HS-27A (cell line): ENCODE data around the gene CCAR1.
"Not testable (repeated sequence)": the region's sequence is repeated elsewhere in the genome, so short reads cannot be mapped to it uniquely, and the experiment has no call there.

Source experiments
- DNase-seq: peaks from one replicate; pipeline ENCODE4 v3.0.0-alpha.2; 2012; ENCODE audit warnings: low read depth, missing footprints

CCAR1 gene

GRCh38 chr10:68759223-68759863 lies 38.3 kb downstream of the CCAR1 start:
- no peak for DNase-seq

DNA sequence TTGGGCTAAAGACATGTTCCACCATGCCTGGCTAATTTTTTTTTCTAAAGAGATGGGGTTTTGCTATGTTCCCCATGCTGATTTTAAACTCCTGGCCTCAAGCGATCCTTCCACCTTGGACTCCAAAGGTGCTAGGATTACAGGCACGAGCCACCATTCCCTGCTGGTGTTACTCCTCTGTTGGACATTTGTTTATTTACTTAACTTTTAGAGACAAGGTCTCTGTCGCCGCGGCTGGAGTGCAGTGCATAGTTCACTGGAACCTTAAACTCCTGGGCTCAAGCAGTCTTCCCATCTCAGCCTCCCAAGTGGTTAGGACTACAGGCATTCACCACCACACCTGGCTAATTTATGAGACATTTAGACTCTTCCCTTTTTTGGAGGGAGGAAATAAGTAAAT lies 38.9 kb downstream of the CCAR1 start:
- DNase-seq: no peak

- not testable (repeated sequence) for DNase-seq
These were observed 46.4 kb downstream of the CCAR1 start for GRCh38 chr10:68767407-68767806.

- no peak for DNase-seq
These were observed 60.9 kb downstream of the CCAR1 start for GRCh38 chr10:68781613-68782574.

- DNase-seq: no peak
These were observed 63.4 kb downstream of the CCAR1 start for GRCh38 chr10:68784476-68784875.

GRCh38 chr10:68787813-68788212 lies 66.8 kb downstream of the CCAR1 start:
- no peak for DNase-seq

- DNase-seq: no peak
These were observed 69.4 kb downstream of the CCAR1 start for GRCh38 chr10:68790476-68790875.

- no peak for DNase-seq
These were observed 71.1 kb downstream of the CCAR1 start for GRCh38 chr10:68792115-68792514.

- DNase-seq: no peak
These were observed 75.0 kb downstream of the CCAR1 start for GRCh38 chr10:68795886-68796532.

DNA sequence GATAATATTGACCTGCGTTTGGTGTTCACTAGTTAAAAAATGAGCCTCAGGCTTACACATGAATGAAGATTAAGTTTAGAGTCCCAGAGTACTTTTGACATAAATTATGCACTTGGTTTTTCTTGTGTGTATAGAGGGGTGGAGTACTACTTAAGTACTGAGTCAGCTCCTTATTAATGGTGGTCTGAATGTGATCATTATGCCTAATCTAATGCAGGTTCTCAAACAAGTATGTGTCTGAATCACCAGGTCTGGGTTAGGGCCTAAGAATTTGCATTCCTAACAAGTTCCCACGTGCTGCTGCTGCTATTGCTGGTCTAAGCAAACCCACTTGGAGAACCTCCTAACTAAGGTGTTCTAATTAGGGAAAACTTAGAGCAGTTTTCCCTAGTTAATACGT lies 75.6 kb downstream of the CCAR1 start:
- no peak for DNase-seq

- no peak for DNase-seq
These were observed 79.2 kb downstream of the CCAR1 start for GRCh38 chr10:68800211-68800610.

GRCh38 chr10:68804692-68805091 lies 83.7 kb downstream of the CCAR1 start:
- no peak for DNase-seq

GRCh38 chr10:68810830-68811229 lies 89.8 kb downstream of the CCAR1 start:
- not testable (repeated sequence) for DNase-seq

GRCh38 chr10:68811314-68812009 lies 90.4 kb downstream of the CCAR1 start:
- no peak for DNase-seq

DNA sequence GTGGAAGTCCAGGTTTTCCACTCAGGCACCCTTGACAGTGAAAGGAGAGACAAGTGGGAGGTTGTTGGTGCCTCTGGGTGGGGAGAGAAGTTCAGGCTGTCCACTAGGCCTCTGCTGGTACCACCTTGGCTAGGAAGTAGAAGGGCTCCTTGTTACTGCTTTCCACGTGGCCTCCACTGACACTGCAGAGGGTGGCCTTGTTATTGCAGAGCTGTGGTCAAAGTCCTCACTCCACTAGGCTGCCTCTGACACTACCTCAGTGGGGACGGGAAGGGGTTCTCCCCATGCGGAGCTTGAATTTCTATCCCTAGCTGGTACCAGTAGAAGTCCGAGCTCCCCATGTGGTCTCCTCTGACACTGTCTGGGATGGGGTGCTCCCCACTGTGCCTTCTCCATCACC lies 91.4 kb downstream of the CCAR1 start:
- DNase-seq: no peak

- no peak for DNase-seq
These were observed 92.5 kb downstream of the CCAR1 start for GRCh38 chr10:68813559-68813958.

DNA sequence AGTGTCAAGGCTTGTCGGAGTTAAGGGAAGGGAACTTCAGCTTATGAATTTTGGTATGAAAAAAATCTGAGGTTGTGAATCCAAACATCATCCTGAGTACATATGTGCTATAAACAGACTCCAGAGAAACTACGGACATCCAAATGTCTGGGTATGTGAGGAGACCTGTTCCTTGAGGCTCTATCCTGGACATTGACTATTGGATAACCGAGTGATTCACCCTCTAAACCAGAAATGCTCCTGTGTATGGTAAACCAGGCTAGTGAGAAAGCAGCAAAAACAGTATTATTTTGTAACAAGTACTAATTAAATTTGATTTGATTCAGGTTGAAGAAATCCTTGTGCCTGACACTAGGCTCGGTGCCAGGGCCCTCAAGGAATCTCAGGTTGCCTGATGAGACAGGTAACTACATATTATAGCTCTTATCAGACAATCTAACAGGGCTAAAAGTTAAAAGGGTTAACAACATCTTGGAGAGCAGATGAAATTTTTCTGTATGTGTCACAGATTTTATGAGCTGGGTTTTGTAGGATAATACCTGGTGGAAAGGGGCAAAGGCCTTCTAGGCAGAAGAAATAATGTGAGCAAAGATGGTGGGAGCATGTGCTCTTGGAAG lies 95.9 kb downstream of the CCAR1 start:
- DNase-seq: no peak

DNA sequence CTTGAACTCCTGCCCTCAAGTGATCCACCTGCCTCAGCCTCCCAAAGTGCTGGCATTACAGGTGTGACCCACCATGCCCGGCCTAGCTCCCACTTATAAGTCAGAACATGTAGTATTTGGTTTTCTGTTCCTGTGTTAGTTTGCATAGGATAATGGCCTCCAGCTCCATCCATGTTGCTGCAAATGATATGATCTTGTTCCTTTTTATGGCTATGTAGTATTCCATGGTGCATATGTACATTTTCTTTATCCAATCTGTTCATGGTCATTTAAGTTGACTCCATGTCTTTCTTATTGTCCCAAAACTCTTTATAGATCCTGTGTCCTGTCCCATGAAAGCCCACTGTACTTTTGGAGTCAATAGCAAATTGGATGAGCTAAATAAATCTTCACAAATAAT lies 99.3 kb downstream of the CCAR1 start:
- not testable (repeated sequence) for DNase-seq

- DNase-seq: not testable (repeated sequence)
These were observed 101.6 kb downstream of the CCAR1 start for GRCh38 chr10:68822626-68823025.

DNA sequence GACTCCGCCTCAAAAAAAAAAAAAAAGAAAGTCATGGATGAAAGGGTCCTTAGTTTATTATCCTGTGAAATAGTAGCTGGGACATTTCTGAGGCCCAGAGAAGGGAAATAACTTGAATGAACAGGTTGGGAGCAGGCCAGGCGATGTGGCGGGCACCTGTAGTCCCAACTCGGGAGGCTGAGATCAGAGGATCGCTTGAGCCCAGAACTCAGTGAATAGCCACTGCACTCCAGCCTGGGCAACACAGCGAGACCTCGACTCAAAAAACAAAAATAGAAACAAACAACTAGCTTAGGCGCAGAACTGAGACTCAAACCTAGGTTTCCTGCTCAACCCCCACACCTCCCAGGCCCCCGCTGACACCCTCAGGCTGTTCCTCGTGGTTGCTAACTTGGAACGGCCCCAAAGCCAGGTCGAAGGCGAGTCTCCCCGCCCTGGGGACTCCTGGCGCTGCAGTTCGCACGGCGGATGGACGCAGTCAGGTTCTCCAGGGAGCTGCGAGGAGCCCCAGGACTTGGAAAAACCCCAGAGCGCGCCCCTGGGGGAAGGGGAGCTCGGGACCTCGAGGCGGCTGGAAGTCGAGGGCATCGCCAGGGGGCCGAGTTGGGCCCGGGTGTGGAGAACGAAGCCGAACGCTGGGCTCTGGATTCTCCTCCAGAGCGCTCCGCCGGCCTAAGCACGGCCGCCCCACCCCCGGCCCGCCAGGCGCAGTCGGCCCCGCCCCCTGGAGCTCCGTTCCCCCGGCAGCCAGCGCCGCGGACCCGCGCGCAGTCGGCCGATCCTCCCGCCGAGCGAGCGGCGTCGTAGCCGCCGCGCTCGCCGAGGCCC lies 105.9 kb downstream of the CCAR1 start, which contains the start of gene STOX1:
Gene STOX1, plus strand, starts transcription at position 768 of the 828 bp plus-strand sequence. CDS start 93 bp downstream, outside the sequence.
- DNase-seq: no peak

GRCh38 chr10:68827592-68827959 lies 106.5 kb downstream of the CCAR1 start:
- not testable (repeated sequence) for DNase-seq
